ENCODE data around the gene PTPRA. TPM values are rescaled to one million over a fixed set of nuclear protein-coding genes. Genes with fewer than 3 reads are reported as not detected.
A peak's percentile ranks its signal among the peaks of the same experiment; 100 is the strongest.

The PTPRA gene
- total and polyA plus RNA-seq, 12 donors, result 16.3 to 94.7 (median 46.3) TPM

DNA sequence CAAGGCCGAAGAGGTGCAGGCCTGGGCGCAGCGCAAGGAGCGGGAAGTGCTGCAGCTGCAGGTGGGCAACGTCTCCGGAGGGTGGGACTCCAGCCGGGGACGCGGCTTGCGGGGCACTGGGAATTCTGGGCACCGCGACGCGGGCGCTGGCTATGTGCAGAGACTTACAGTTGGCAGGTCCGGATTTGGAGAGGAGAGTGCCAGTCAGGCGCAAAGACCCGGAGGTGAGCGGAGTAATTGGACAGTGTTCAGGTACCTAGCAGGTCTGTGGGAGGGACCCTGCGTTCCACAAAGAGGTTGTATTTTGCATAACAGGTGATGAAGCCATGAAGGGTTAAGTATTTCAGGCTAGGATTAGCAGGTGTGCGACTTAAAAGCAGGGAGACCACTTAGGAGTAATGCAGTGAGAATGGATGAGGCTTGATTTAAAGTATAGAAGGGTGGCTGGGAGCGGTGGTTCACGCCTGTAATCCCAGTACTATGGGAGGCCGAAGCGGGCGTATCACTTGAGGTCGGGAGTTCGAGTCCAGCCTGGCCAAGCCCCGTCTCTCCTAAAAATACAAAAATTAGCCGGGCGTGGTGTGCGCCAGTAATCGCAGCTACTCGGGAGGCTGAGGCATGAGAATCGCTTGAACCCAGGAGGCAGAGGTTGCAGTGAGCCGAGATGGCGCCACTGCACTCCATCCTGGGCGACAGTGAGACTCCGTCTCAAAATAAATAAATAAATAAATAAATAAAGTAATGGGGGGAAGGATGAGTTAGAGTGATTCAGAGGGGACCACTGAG, 173.6 kb downstream of the PTPRA start:
- Histone ChIP-seq H3K27me3 (no peaks in the 10 kb centered on the region), H3K4me3 (peak overlapping the region; percentile 67 to 97 (median 82)), H3K9me3 (replicated peaks in 1 of 3) (no peaks in the 10 kb centered on the region), H3K4me1 (replicated peaks in 1 of 2) (peaks cover 4 to 20% of the 10 kb centered on the region in 2 donors), H3K27ac (peak overlapping the region in 3 of 5 donors; percentile 89 to 95 (median 94)), H3K36me3 (replicated peaks in 1 of 2) (peaks cover 0 to 27% of the 10 kb centered on the region in 2 donors)
- WGBS, 4 donors, result 40 to 66% (median 42%) methylated on average over 24 to 39 of the region's 39 CpGs
- TF ChIP-seq, protein P1, sequence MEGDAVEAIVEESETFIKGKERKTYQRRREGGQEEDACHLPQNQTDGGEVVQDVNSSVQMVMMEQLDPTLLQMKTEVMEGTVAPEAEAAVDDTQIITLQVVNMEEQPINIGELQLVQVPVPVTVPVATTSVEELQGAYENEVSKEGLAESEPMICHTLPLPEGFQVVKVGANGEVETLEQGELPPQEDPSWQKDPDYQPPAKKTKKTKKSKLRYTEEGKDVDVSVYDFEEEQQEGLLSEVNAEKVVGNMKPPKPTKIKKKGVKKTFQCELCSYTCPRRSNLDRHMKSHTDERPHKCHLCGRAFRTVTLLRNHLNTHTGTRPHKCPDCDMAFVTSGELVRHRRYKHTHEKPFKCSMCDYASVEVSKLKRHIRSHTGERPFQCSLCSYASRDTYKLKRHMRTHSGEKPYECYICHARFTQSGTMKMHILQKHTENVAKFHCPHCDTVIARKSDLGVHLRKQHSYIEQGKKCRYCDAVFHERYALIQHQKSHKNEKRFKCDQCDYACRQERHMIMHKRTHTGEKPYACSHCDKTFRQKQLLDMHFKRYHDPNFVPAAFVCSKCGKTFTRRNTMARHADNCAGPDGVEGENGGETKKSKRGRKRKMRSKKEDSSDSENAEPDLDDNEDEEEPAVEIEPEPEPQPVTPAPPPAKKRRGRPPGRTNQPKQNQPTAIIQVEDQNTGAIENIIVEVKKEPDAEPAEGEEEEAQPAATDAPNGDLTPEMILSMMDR (IDR thresholded peaks at IDR 0.05), result no peak
- TF ChIP-seq POLR2A (IDR thresholded peaks at IDR 0.05), result no peak
- intact Hi-C loops (cut with DNase I), result no loop called here
- DNase-seq, result peak in 2 of 7 donors; percentile 25 to 62

- TF ChIP-seq, protein P1 (IDR thresholded peaks at IDR 0.05), result no peak
- no peak for TF ChIP-seq POLR2A (IDR thresholded peaks at IDR 0.05)
- WGBS, 4 donors, result 73 to 86% (median 83%) methylated on average over 9 to 14 of the region's 14 CpGs
- intact Hi-C loops (cut with DNase I), result no loop called here
Measured at GRCh38 chr20:3047486-3048419, 174.5 kb downstream of the PTPRA start.

DNA sequence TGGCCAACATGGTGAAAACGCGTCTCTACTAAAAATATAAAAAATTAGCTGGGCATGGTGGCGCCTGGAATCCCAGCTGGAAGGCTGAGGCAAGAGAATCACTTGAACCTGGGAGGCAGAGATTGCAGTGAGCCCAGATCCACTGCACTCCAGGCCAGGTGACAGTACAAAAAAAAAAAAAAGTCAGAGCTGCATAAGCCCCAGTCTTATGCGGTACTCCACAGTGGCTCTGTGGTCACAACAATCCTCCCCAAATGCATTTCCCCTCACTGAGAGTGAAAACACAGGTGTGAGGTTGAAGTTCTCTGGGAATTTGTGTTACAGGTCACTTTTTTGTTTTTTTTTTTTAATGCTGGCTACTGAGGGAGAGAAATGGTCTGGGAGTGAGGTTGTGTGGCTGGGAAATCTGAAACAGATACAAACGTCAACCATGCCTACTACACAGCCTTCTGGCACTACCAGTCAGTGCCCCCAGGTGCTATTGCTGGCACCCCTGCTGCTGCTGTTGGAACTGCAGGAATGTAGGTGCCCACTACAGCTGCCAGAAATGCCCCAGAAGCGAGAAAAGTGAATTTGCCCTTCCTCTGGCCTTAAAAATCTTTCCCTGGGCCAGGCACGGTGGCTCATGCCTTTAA, 178.2 kb downstream of the PTPRA start:
- Histone ChIP-seq H3K27ac (no peak overlapping the region), H3K36me3 (replicated peaks in 1 of 2) (peaks cover 0 to 27% of the 10 kb centered on the region in 2 donors), H3K9me3 (replicated peaks in 1 of 3) (no peaks in the 10 kb centered on the region), H3K4me1 (replicated peaks in 1 of 2) (peaks cover 0 to 15% of the 10 kb centered on the region in 2 donors), H3K27me3 (no peaks in the 10 kb centered on the region), H3K4me3 (no peak overlapping the region)
- no peak for DNase-seq
- intact Hi-C loops (cut with DNase I), result loop anchor here in 1 of 2 donors (10.0 kb wide), 1 partner anchor 63 kb away; no protein-coding TSS in a partner anchor
- TF ChIP-seq POLR2A (IDR thresholded peaks at IDR 0.05), result no peak
- TF ChIP-seq, protein P1 (IDR thresholded peaks at IDR 0.05), result no peak
- WGBS, 4 donors, result 66 to 70% (median 69%) methylated on average over 7 of the region's 7 CpGs

More at GRCh38 chr20:3047486-3048419, 174.5 kb downstream of the PTPRA start:
- Histone ChIP-seq H3K27me3 (no peaks in the 10 kb centered on the region), H3K27ac (no peak overlapping the region), H3K4me1 (replicated peaks in 1 of 2) (peaks cover 4 to 20% of the 10 kb centered on the region in 2 donors), H3K9me3 (replicated peaks in 1 of 3) (no peaks in the 10 kb centered on the region), H3K4me3 (no peak overlapping the region), H3K36me3 (replicated peaks in 1 of 2) (peaks cover 0 to 27% of the 10 kb centered on the region in 2 donors)
- peak in 1 of 7 donors; percentile 37 for DNase-seq

Data from adrenal gland (tissue), 12 donors.